AG09319 (cell line): ENCODE data around the gene FRMD6.

Experiments
- DNase-seq: peaks from one replicate; pipeline ENCODE4 v3.0.0-alpha.2; 2010; ENCODE audit warnings: low read depth; ENCODE audit errors: extremely low read depth
- TF ChIP-seq, protein P1 (sequence below): IDR thresholded peaks from 2 replicates; pipeline ENCODE4 v1.5.1; 2011; ENCODE audit warnings: low read depth, mild to moderate bottlenecking, inconsistent platforms, low read length, moderate library complexity

FRMD6 gene

DNA sequence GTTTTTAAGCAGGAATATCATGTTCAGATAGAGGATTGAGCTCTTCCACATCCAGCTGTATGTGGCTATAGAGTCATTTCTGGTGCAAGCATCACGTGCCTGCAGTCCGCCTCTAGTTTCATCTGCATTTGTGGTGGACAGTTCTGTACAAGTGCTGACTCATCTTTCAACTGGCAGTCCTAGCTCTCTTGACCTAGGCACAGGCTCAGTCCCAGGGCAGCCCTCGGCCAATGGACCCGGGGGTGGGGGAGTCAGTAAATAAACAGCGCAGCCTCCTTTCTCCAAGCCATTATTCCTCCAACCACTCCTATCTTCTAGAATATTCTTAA, 41.8 kb upstream of the FRMD6 start:
- DNase-seq: no peak
- TF ChIP-seq, protein P1, sequence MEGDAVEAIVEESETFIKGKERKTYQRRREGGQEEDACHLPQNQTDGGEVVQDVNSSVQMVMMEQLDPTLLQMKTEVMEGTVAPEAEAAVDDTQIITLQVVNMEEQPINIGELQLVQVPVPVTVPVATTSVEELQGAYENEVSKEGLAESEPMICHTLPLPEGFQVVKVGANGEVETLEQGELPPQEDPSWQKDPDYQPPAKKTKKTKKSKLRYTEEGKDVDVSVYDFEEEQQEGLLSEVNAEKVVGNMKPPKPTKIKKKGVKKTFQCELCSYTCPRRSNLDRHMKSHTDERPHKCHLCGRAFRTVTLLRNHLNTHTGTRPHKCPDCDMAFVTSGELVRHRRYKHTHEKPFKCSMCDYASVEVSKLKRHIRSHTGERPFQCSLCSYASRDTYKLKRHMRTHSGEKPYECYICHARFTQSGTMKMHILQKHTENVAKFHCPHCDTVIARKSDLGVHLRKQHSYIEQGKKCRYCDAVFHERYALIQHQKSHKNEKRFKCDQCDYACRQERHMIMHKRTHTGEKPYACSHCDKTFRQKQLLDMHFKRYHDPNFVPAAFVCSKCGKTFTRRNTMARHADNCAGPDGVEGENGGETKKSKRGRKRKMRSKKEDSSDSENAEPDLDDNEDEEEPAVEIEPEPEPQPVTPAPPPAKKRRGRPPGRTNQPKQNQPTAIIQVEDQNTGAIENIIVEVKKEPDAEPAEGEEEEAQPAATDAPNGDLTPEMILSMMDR: no peak

- TF ChIP-seq, protein P1: no peak
These were observed 40.9 kb upstream of the FRMD6 start for GRCh38 chr14:51610771-51611170.

GRCh38 chr14:51612449-51612848, 39.3 kb upstream of the FRMD6 start:
- no peak for DNase-seq
- TF ChIP-seq, protein P1: no peak

More at GRCh38 chr14:51610771-51611170, 40.9 kb upstream of the FRMD6 start:
- DNase-seq: no peak

GRCh38 chr14:51613416-51613815, 38.3 kb upstream of the FRMD6 start:
- DNase-seq: no peak
- TF ChIP-seq, protein P1: no peak

DNA sequence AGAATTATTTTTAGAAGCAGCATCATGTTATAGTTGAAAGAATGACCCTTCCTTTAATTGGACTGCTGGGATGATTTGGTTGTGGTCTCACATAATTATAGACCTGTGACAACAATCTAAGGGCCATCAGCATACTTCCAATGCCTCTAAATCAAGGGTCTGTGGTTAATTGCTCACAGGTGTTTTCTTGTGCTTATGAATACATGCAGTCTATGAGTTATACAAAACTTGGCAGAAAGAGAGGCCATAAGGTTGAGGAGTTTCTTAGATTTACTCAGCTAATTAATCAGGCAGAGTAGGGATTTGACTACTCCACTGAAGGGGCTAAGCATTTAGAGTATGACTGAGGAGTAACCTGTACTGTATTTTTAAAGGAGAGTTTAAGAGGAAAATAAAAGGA, 37.0 kb upstream of the FRMD6 start:
- DNase-seq: peak; percentile 59
- TF ChIP-seq, protein P1: no peak

GRCh38 chr14:51616256-51616655, 35.5 kb upstream of the FRMD6 start:
- DNase-seq: no peak
- TF ChIP-seq, protein P1: no peak

- DNase-seq: peak; percentile 71
- TF ChIP-seq, protein P1: no peak
These were observed 34.8 kb upstream of the FRMD6 start for GRCh38 chr14:51616724-51617409.
